Astrocyte (in vitro differentiated cells and primary cell): Measurements from ENCODE around the gene FRMD5.

ENCODE experiments used
- CTCF ChIP-seq: IDR thresholded peaks from 2 replicates; pipeline ENCODE4 v1.5.1; 2011; ENCODE audit warnings: low read depth, mild to moderate bottlenecking, inconsistent platforms, low read length, moderate library complexity; ENCODE audit not compliant: insufficient read depth
- EZH2 ChIP-seq: IDR thresholded peaks from 2 replicates; pipeline ENCODE4 v1.6.1; 2012; ENCODE audit warnings: mild to moderate bottlenecking, low read length, inconsistent platforms; ENCODE audit not compliant: insufficient read depth

DNA sequence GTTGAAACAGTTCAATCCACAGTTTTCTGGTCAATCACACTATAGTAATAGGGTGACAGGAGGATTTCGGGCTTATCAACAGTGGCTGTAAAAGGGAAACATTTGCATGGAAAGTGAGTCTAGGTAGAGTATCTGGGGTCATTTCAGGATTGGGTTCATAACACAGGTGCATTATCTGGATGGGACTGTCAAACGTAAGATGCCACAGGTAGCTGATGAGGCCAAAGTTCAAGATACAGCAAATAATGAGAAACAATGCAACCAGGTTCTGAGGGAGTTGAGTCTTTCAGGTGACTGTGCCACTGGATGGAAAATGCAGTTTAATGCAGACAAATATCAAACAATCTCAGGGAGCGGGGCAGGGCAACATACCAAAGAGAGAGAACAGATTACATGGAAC lies 306.0 kb downstream of the FRMD5 start:
- TF ChIP-seq EZH2 (no peak), CTCF (no peak)
